GM12878 (cell line): Measurements from ENCODE around the gene SNRNP35. TPM values are rescaled to one million over a fixed set of nuclear protein-coding genes. Genes with fewer than 3 reads are reported as not detected.
A peak's percentile ranks its signal among the peaks of the same experiment; 100 is the strongest.

ENCODE experiments used
- ATAC-seq: fragments of 200-7000 bp; cut with Tn5 transposase; 3 replicates; pipeline ENCODE4 v1.9.1; 2020; ENCODE audit warnings: mild to moderate bottlenecking, moderate library complexity
- BruUV-seq: library from RNA; stranded (reverse); fragments of 400-500 nt; replicated peaks from 2 replicates; lab custom pipeline; 2021; lab: Mats Ljungman, UMichigan
- CTCF ChIA-PET: fragments of 300-600 bp; sonication (Branson Sonifier 250); formaldehyde crosslinking; extraction: SDS; loops from one replicate; lab custom pipeline; 2021; ENCODE audit warnings: inconsistent platforms; lab: Yijun Ruan, JAX
- POLR2A ChIA-PET: fragments of 350-600 bp; formaldehyde crosslinking; extraction: SDS; loops from one replicate; lab custom pipeline; 2021; ENCODE audit warnings: inconsistent platforms; lab: Charles Lee
- RAD21 ChIA-PET: fragments of 300-600 bp; sonication (Branson Sonifier 250); formaldehyde crosslinking; loops from one replicate; lab custom pipeline; 2023; ENCODE audit warnings: antibody characterized with exemption; ENCODE audit not compliant: unreplicated experiment; lab: Charles Lee
- SMC1A ChIA-PET: fragments of 300-600 bp; sonication (Branson Sonifier 250); formaldehyde crosslinking; loops from one replicate; lab custom pipeline; 2023; ENCODE audit not compliant: unreplicated experiment, uncharacterized antibody; lab: Charles Lee
- DNase-seq: peaks from one replicate; pipeline ENCODE4 v3.0.0-alpha.2; 2011; ENCODE audit warnings: low read depth, low spot score
- FAIRE-seq: peaks from 3 replicates; lab custom pipeline; 2011; peaks lifted over from hg19 to GRCh38; lab: Jason Lieb, UNC
- H2AFZ ChIP-seq: 2 replicates; pipeline ENCODE4 v1.6.0; 2011; ENCODE audit warnings: low read depth, low read length, control low read depth; ENCODE audit not compliant: control insufficient read depth
- H3K27ac ChIP-seq: 2 replicates; pipeline ENCODE4 v1.5.1; 2011; ENCODE audit warnings: control low read depth; ENCODE audit not compliant: control insufficient read depth, insufficient read depth
- H3K27me3 ChIP-seq, 2 experiments: replicated peaks in 1 of 2; 2 replicates each; pipeline versions ENCODE4 v1.6.0 to v1.6.1; 2011; ENCODE audit warnings: low read length in 1 of 2; ENCODE audit not compliant: control insufficient read depth in 2 of 2, insufficient read depth in 2 of 2
- H3K36me3 ChIP-seq, 2 experiments: 2 replicates each; pipeline ENCODE4 v1.5.1; 2011; ENCODE audit warnings: low read length in 1 of 2; ENCODE audit not compliant: control insufficient read depth in 2 of 2, insufficient read depth in 2 of 2
- H3K4me1 ChIP-seq: 2 replicates; pipeline ENCODE4 v1.6.1; 2011; ENCODE audit warnings: mild to moderate bottlenecking, low read length, moderate library complexity, mixed read lengths; ENCODE audit not compliant: control insufficient read depth, insufficient read depth
- H3K4me2 ChIP-seq: 2 replicates; pipeline ENCODE4 v1.6.0; 2011; ENCODE audit warnings: control low read depth; ENCODE audit not compliant: control insufficient read depth, insufficient read depth
- H3K4me3 ChIP-seq: fragments of 200-600 bp; sonication (generic); 2 replicates; pipeline ENCODE4 v1.5.1; 2016
- H3K79me2 ChIP-seq: 2 replicates; pipeline ENCODE4 v1.6.0; 2011; ENCODE audit warnings: low read length; ENCODE audit not compliant: control insufficient read depth, insufficient read depth
- H3K9ac ChIP-seq: 2 replicates; pipeline ENCODE4 v1.8.0; 2011; ENCODE audit warnings: low read length, control low read depth, mixed read lengths; ENCODE audit not compliant: control insufficient read depth, insufficient read depth
- H3K9me3 ChIP-seq: replicated peaks from 3 replicates; pipeline ENCODE4 v1.5.1; 2011; ENCODE audit warnings: mild to moderate bottlenecking, low read length; ENCODE audit not compliant: control insufficient read depth, insufficient read depth
- H4K20me1 ChIP-seq: 2 replicates; pipeline ENCODE4 v1.6.0; 2011; ENCODE audit not compliant: control insufficient read depth, insufficient read depth
- CEBPB ChIP-seq, 2 experiments: fragments of 150-350 bp in 1 of 2; IDR thresholded peaks; 2 replicates each; pipeline ENCODE4 v1.6.1; 2012 to 2014; ENCODE audit warnings: low read depth in 2 of 2, low read length in 2 of 2, borderline replicate concordance in 1 of 2, inconsistent platforms in 1 of 2
- CREB1 ChIP-seq: IDR thresholded peaks from 2 replicates; pipeline ENCODE4 v1.6.1; 2012; ENCODE audit warnings: low read depth, mild to moderate bottlenecking, inconsistent platforms
- DPF2 ChIP-seq: fragments of 450-650 bp; IDR thresholded peaks from 2 replicates; pipeline ENCODE4 v1.6.1; 2017; ENCODE audit warnings: mild to moderate bottlenecking
- FOXK2 ChIP-seq: fragments of 450-650 bp; IDR thresholded peaks from 2 replicates; pipeline ENCODE4 v1.6.1; 2017; ENCODE audit warnings: mild to moderate bottlenecking, moderate library complexity
- MEF2A ChIP-seq: IDR thresholded peaks from 2 replicates; pipeline ENCODE4 v1.6.1; 2011; ENCODE audit warnings: low read depth, mild to moderate bottlenecking, low read length, moderate library complexity; ENCODE audit not compliant: insufficient read depth
- MXI1 ChIP-seq: fragments of 150-350 bp; IDR thresholded peaks from 2 replicates; pipeline ENCODE4 v1.6.1; 2011; ENCODE audit warnings: low read depth, mild to moderate bottlenecking, inconsistent platforms, low read length, improper control_type of control experiment
- NFYB ChIP-seq: IDR thresholded peaks from 2 replicates; pipeline ENCODE4 v1.6.1; 2011; ENCODE audit warnings: low read depth, mild to moderate bottlenecking, low read length, improper control_type of control experiment, moderate library complexity; ENCODE audit not compliant: insufficient read depth
- NRF1 ChIP-seq: conservative IDR thresholded peaks from 2 replicates; pipeline ENCODE4 v1.6.1; 2011; ENCODE audit warnings: mild to moderate bottlenecking, low read depth, low read length, improper control_type of control experiment
- POLR2A ChIP-seq: IDR thresholded peaks from 2 replicates; pipeline ENCODE4 v1.6.1; 2011; ENCODE audit warnings: low read depth, mild to moderate bottlenecking, low read length
- POLR2AphosphoS2 ChIP-seq: IDR thresholded peaks from 2 replicates; pipeline ENCODE4 v1.6.1; 2011; ENCODE audit warnings: low read depth, mild to moderate bottlenecking, low read length, improper control_type of control experiment, moderate library complexity
- POLR2AphosphoS5 ChIP-seq: IDR thresholded peaks from 2 replicates; pipeline ENCODE4 v1.6.1; 2011; ENCODE audit warnings: mild to moderate bottlenecking, low read length, inconsistent platforms
- RUNX3 ChIP-seq: IDR thresholded peaks from 2 replicates; pipeline ENCODE4 v1.6.1; 2012; ENCODE audit warnings: low read length, inconsistent platforms
- SMAD5 ChIP-seq: IDR thresholded peaks from 2 replicates; pipeline ENCODE4 v1.6.1; 2016; ENCODE audit warnings: antibody characterized with exemption, low read depth
- TCF7 ChIP-seq: IDR thresholded peaks from 2 replicates; pipeline ENCODE4 v1.6.1; 2014; ENCODE audit warnings: antibody characterized with exemption, borderline replicate concordance
- WGBS: methylation state at CpG from one replicate; pipeline ENCODE4 v1.1.6; 2016; ENCODE audit warnings: low lambda C conversion rate; ENCODE audit not compliant: insufficient replicate concordance, insufficient coverage; ENCODE audit errors: missing lambda C conversion rate; 5-methylcytosine and 5-hydroxymethylcytosine counted together
- in situ Hi-C: fragments of 300-500 bp; cut with MboI; formaldehyde crosslinking; loops from 9 replicates; pipeline ENCODE4 v1.14.3; 2018; ENCODE audit warnings: mixed read lengths
- intact Hi-C: fragments of 100-400 bp; cut with micrococcal nuclease; formaldehyde crosslinking; loops from one replicate; pipeline ENCODE4 v1.14.2; 2022; ENCODE audit not compliant: unreplicated experiment
- polyA plus RNA-seq, 11 experiments: library from polyadenylated mRNA; depleted of rRNA in 4 of 11; unstranded in 6 of 11; stranded (reverse) in 5 of 11; fragments of >200 nt; fragmentation: Nextera tagmentation in 4 of 11; fragmentation: Illumina TruSeq in 1 of 11; extraction: Ambion mirVana in 4 of 11; extraction: Trizol in 1 of 11; gene quantifications; 1 replicate in 1 of 11; 2 replicates in 10 of 11; pipeline versions ENCODE4 v1.2.1 to v1.2.3, GENCODE V29; 2011 to 2016; ENCODE audit warnings: inconsistent platforms in 2 of 11, missing spikeins in 2 of 11, low read depth in 1 of 11
- total RNA-seq, 4 experiments: library from RNA; depleted of rRNA in 3 of 4; stranded (reverse); fragments of >200 nt in 3 of 4; fragmentation: Illumina TruSeq in 1 of 4; extraction: Trizol in 1 of 4; gene quantifications; 2 replicates each; pipeline versions ENCODE4 v1.2.1 to v1.2.3, GENCODE V29; 2013 to 2021
- TF ChIP-seq, protein P1 (sequence below): fragments of 450-650 bp; formaldehyde crosslinking; IDR thresholded peaks from 2 replicates; pipeline ENCODE4 v1.5.0; 2022; ENCODE audit warnings: mild to moderate bottlenecking, missing genetic modification characterization
- TF ChIP-seq, protein P2 (sequence below): IDR thresholded peaks from 2 replicates; pipeline ENCODE4 v1.6.1; 2011; ENCODE audit warnings: borderline replicate concordance, low read depth, mild to moderate bottlenecking, moderate library complexity, mixed read lengths, low read length; ENCODE audit not compliant: insufficient read depth; ENCODE audit errors: extremely low read length
- TF ChIP-seq, protein P3 (sequence below): fragments of 450-650 bp; IDR thresholded peaks from 2 replicates; pipeline ENCODE4 v1.6.1; 2016; ENCODE audit warnings: mild to moderate bottlenecking

SNRNP35 gene
- total and polyA plus RNA-seq, 10 of the 15 experiments (the other 5 are each of a cell fraction or from before 2014, with no cell fraction given): 21.6 to 49.6 (median 29.0) TPM

DNA sequence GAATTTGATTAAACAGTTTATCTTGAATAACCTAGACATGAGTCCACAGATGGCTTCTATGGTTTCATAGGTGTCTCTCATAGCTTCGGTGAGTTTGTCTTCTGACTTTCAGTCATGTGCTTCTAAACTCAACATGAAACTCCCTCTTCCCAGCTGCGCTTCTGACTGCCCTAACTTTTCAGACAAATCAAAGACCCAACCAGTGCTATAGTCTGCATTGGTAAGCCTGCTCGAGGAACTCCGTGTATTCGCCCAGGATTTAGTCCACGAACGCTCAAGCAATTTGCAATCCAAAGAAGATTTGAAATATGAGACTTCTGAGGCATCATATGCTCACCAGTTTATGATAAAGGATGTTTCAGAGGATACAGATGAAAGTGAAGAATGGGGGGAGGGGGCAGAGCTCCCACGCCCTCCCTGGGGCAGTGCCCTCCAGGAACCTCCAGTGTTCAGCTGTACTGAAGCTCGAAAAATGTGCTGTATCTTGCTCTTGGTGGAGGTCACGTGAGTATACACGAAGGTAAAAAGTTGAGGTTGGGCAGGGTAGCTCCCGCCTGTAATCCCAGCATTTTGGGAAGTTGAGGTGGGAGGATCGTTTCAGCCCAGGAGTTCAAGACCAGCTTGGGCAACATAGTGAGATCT lies 16.3 kb upstream of the SNRNP35 start (continued):
- TF ChIP-seq, protein P1, sequence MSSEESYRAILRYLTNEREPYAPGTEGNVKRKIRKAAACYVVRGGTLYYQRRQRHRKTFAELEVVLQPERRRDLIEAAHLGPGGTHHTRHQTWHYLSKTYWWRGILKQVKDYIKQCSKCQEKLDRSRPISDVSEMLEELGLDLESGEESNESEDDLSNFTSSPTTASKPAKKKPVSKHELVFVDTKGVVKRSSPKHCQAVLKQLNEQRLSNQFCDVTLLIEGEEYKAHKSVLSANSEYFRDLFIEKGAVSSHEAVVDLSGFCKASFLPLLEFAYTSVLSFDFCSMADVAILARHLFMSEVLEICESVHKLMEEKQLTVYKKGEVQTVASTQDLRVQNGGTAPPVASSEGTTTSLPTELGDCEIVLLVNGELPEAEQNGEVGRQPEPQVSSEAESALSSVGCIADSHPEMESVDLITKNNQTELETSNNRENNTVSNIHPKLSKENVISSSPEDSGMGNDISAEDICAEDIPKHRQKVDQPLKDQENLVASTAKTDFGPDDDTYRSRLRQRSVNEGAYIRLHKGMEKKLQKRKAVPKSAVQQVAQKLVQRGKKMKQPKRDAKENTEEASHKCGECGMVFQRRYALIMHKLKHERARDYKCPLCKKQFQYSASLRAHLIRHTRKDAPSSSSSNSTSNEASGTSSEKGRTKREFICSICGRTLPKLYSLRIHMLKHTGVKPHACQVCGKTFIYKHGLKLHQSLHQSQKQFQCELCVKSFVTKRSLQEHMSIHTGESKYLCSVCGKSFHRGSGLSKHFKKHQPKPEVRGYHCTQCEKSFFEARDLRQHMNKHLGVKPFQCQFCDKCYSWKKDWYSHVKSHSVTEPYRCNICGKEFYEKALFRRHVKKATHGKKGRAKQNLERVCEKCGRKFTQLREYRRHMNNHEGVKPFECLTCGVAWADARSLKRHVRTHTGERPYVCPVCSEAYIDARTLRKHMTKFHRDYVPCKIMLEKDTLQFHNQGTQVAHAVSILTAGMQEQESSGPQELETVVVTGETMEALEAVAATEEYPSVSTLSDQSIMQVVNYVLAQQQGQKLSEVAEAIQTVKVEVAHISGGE (CRISPR knock-in tag): no peak
- TF ChIP-seq CREB1: no peak
- TF ChIP-seq, protein P2, sequence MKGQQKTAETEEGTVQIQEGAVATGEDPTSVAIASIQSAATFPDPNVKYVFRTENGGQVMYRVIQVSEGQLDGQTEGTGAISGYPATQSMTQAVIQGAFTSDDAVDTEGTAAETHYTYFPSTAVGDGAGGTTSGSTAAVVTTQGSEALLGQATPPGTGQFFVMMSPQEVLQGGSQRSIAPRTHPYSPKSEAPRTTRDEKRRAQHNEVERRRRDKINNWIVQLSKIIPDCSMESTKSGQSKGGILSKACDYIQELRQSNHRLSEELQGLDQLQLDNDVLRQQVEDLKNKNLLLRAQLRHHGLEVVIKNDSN: peak; percentile 16
- TF ChIP-seq SMAD5: no peak
- no peak for TF ChIP-seq NFYB
- TF ChIP-seq, all 136 proteins: peak for 29

DNA sequence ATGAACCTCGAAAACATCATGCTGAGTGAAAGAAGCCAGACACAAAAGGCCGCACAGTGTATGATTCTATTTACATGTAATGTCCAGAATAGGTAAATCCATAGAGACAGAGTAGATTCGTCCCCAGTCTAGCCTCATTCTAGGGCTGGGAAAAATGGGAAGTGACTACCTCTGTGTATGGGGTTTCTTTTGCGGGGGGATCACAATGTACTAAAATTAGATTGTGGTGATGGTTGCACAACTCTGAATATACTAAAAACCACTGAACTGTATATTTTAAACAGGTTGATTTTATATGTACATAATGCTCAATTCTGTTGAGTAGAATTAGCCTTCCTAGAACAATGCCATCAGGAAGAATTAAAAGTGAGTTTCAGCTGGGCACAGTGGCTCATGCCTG lies 15.2 kb upstream of the SNRNP35 start:
- no peaks in the 10 kb centered on the region for H3K27me3 ChIP-seq
- FAIRE-seq (no peak), DNase-seq (no peak), ATAC-seq (no peak)
- peak overlapping the region; percentile 24; the same call in 1 of the 2 replicates for H3K4me3 ChIP-seq
- ChIA-PET CTCF (no interaction called here), SMC1A (interaction anchor here (1.6 to 2.3 kb wide), 5 partner anchors 9 to 18 kb away, joined by 3 to 17 read pairs (median 10); partner anchors contain the start of gene SNRNP35), RAD21 (interaction anchor here (0.9 to 1.8 kb wide), 5 partner anchors 8 to 59 kb away, joined by 3 to 15 read pairs (median 4); partner anchors contain the start of gene KMT5A), POLR2A (interaction anchor here (0.6 to 2.8 kb wide), 4 partner anchors 8 to 11 kb away, joined by 3 to 14 read pairs (median 6); no protein-coding TSS in a partner anchor)
- peak overlapping the region; percentile 5 for H3K27ac ChIP-seq
- no peak overlapping the region for H2AFZ ChIP-seq
- in situ Hi-C loops: loop anchor here (25.0 kb wide), 1 partner anchor 1470 kb away; the partner anchor contains the start of gene UBC
- WGBS: 52% methylated on average over 4 of the region's 4 CpGs
- H3K9me3 ChIP-seq: no peaks in the 10 kb centered on the region
- no peak overlapping the region for H3K9ac ChIP-seq
- no peaks in the 10 kb centered on the region for H3K36me3 ChIP-seq
- peak overlapping the region; percentile 28 for H3K4me2 ChIP-seq
- intact Hi-C loops: no loop called here
- H3K79me2 ChIP-seq: peaks cover 1% of the 10 kb centered on the region
- no TSS peak for BruUV-seq
- peaks cover 33% of the 10 kb centered on the region for H3K4me1 ChIP-seq
- H4K20me1 ChIP-seq: no peaks in the 10 kb centered on the region
- TF ChIP-seq NRF1 (no peak), RUNX3 (peak; percentile 63), MXI1 (no peak), POLR2AphosphoS5 (no peak), CEBPB (IDR thresholded peaks at IDR 0.05; ENCODE audit: borderline replicate concordance in 1 of 2, low read depth in 2 of 2, low read length in 2 of 2) (0 out of 4 replicates have a peak, but pooled peaks of 1 of the 2 experiments have one; percentile 15), FOXK2 (no peak), POLR2AphosphoS2 (no peak), MEF2A (peak; percentile 71; the same call in 1 of the 2 replicates), POLR2A (no peak), DPF2 (no peak), TCF7 (no peak), NFYB (no peak)
- TF ChIP-seq, protein P3, sequence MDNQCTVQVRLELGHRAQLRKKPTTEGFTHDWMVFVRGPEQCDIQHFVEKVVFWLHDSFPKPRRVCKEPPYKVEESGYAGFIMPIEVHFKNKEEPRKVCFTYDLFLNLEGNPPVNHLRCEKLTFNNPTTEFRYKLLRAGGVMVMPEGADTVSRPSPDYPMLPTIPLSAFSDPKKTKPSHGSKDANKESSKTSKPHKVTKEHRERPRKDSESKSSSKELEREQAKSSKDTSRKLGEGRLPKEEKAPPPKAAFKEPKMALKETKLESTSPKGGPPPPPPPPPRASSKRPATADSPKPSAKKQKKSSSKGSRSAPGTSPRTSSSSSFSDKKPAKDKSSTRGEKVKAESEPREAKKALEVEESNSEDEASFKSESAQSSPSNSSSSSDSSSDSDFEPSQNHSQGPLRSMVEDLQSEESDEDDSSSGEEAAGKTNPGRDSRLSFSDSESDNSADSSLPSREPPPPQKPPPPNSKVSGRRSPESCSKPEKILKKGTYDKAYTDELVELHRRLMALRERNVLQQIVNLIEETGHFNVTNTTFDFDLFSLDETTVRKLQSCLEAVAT: 0 out of 2 replicates have a peak, but pooled peaks have one; percentile 35
